IMR-90 (cell line): ENCODE data around the gene ANKDD1A.

ENCODE experiments used
- BHLHE40 ChIP-seq: fragments of 150-350 bp; IDR thresholded peaks from 2 replicates; pipeline ENCODE4 v1.6.1; 2016; ENCODE audit warnings: mild to moderate bottlenecking, low read depth, low read length
- CEBPB ChIP-seq: IDR thresholded peaks from 2 replicates; pipeline ENCODE4 v1.6.1; 2012; ENCODE audit warnings: low read depth, low read length, improper control_type of control experiment
- FOS ChIP-seq: fragments of 150-350 bp; IDR thresholded peaks from 2 replicates; pipeline ENCODE4 v1.6.1; 2016; ENCODE audit warnings: low read depth, low read length
- MAFK ChIP-seq: IDR thresholded peaks from 2 replicates; pipeline ENCODE4 v1.6.1; 2012; ENCODE audit warnings: low read depth, low read length, improper control_type of control experiment
- POLR2A ChIP-seq: IDR thresholded peaks from 2 replicates; pipeline ENCODE4 v1.6.1; 2012; ENCODE audit warnings: mild to moderate bottlenecking, low read depth, low read length
- RAD21 ChIP-seq: IDR thresholded peaks from 2 replicates; pipeline ENCODE4 v1.6.1; 2012; ENCODE audit warnings: low read length, improper control_type of control experiment
- RCOR1 ChIP-seq: IDR thresholded peaks from 2 replicates; pipeline ENCODE4 v1.6.1; 2012; ENCODE audit warnings: mild to moderate bottlenecking, low read length, improper control_type of control experiment; ENCODE audit not compliant: insufficient replicate concordance
- RFX5 ChIP-seq: IDR thresholded peaks from 2 replicates; pipeline ENCODE4 v1.8.0; 2012; ENCODE audit warnings: low read depth, mild to moderate bottlenecking, low read length, moderate library complexity
- TF ChIP-seq, protein P1 (sequence below): conservative IDR thresholded peaks from 2 replicates; pipeline ENCODE4 v1.5.1; 2012; ENCODE audit warnings: mild to moderate bottlenecking, low read depth, low read length, improper control_type of control experiment
- TF ChIP-seq, protein P2 (sequence below): fragments of 150-350 bp; IDR thresholded peaks from 2 replicates; pipeline ENCODE4 v1.6.1; 2016; ENCODE audit warnings: low read depth, mild to moderate bottlenecking, low read length, moderate library complexity, borderline replicate concordance
- TF ChIP-seq, protein P3 (sequence below): fragments of 150-350 bp; IDR thresholded peaks from 2 replicates; pipeline ENCODE4 v1.6.1; 2017; ENCODE audit warnings: mild to moderate bottlenecking, antibody characterized with exemption, low read length, low read depth

DNA sequence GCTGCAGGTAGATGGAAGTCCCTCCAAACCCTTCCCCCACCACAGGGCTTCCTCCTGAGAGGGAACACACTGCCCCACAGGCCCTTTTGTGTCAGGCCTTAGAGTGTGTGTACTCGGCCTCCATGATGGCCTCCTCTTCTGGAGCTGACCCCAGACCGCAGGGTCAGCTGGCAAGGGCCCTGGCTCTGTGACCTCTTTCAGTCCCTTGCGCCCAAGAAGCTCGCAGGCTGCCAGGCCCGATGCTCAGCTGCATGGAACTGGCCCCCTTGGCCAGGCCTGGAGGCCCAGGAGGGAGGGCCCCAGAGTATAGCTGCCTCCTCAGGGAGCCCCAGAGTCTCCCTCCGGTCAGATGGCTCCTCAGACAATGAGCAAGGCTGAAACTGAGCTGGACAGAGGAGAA, 23.4 kb upstream of the ANKDD1A start:
- TF ChIP-seq RCOR1 (no peak), POLR2A (no peak), CEBPB (no peak), BHLHE40 (no peak), FOS (no peak), RAD21 (no peak), MAFK (no peak), RFX5 (no peak)
- TF ChIP-seq, protein P1, sequence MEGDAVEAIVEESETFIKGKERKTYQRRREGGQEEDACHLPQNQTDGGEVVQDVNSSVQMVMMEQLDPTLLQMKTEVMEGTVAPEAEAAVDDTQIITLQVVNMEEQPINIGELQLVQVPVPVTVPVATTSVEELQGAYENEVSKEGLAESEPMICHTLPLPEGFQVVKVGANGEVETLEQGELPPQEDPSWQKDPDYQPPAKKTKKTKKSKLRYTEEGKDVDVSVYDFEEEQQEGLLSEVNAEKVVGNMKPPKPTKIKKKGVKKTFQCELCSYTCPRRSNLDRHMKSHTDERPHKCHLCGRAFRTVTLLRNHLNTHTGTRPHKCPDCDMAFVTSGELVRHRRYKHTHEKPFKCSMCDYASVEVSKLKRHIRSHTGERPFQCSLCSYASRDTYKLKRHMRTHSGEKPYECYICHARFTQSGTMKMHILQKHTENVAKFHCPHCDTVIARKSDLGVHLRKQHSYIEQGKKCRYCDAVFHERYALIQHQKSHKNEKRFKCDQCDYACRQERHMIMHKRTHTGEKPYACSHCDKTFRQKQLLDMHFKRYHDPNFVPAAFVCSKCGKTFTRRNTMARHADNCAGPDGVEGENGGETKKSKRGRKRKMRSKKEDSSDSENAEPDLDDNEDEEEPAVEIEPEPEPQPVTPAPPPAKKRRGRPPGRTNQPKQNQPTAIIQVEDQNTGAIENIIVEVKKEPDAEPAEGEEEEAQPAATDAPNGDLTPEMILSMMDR, result no peak
- TF ChIP-seq, protein P2, sequence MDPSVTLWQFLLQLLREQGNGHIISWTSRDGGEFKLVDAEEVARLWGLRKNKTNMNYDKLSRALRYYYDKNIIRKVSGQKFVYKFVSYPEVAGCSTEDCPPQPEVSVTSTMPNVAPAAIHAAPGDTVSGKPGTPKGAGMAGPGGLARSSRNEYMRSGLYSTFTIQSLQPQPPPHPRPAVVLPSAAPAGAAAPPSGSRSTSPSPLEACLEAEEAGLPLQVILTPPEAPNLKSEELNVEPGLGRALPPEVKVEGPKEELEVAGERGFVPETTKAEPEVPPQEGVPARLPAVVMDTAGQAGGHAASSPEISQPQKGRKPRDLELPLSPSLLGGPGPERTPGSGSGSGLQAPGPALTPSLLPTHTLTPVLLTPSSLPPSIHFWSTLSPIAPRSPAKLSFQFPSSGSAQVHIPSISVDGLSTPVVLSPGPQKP, result no peak
- TF ChIP-seq, protein P3, sequence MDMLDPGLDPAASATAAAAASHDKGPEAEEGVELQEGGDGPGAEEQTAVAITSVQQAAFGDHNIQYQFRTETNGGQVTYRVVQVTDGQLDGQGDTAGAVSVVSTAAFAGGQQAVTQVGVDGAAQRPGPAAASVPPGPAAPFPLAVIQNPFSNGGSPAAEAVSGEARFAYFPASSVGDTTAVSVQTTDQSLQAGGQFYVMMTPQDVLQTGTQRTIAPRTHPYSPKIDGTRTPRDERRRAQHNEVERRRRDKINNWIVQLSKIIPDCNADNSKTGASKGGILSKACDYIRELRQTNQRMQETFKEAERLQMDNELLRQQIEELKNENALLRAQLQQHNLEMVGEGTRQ, result no peak
